Measurements from ENCODE around the gene FARSA. TPM values are rescaled to one million over a fixed set of nuclear protein-coding genes. Genes with fewer than 3 reads are reported as not detected.
"Not testable (repeated sequence)": the region's sequence is repeated elsewhere in the genome, so short reads cannot be mapped to it uniquely, and the experiment has no call there.

The FARSA gene
- total RNA-seq, 1 donor from 2014 or later, result 51.6 TPM

DNA sequence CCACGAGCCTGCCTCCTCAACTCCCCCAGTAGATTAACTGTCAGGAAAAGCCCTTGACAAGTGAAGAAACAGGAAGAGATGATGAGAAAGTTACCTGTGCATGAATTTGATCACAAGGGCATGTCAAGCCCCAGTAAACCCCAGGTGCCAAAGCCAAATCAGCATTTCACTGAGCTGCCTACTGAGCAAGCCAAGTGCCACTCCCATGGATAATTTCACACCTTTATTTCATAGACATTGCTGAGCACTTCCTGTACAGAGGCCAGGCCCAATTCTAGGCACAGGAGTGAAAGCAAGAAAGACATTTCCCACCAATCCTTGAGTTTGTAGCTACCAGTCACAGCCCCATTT lies 21.1 kb upstream of the FARSA start:
- no peak for DNase-seq (ENCODE audit: low spot score)

DNA sequence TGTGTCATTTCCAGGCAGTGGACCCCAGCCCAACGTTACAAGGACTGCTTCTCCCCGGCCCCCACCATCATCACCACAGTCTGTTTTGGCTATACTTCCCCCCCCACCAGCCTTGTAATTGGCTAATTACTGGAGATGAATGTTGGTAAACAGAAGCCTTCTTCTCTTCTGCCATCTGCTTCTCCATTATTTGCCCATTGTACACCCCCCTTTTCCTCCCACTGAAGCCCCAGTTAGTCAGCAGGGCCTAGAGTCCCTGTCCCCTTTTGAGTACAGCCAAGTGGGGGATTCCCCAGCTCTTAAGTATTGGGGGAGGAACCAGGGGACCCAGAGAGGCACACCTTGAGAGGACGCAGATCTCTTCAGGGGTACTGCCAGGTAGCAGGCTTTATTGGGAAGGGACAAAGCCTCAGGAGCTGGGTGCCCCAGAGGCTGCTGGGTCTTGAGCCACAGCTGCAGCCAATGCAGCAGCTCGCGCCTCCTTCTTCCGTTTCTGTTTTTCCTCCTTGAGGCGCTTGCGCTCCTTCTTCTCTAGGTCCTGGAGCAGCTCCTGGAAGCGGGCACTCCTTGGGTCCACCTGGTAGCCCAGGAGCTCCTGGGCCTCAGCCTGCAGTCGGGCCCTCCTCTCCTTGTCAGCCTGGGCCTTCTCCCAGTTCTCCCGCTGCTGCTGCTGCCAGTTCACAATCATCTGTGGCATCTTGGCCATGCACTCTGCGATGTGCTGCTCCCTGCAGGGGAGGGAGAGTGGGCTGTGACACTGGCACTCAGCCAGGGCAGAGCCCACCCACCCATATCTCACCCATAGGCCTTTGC lies 20.5 kb upstream of the FARSA start:
- DNase-seq (ENCODE audit: low spot score), result no peak

DNA sequence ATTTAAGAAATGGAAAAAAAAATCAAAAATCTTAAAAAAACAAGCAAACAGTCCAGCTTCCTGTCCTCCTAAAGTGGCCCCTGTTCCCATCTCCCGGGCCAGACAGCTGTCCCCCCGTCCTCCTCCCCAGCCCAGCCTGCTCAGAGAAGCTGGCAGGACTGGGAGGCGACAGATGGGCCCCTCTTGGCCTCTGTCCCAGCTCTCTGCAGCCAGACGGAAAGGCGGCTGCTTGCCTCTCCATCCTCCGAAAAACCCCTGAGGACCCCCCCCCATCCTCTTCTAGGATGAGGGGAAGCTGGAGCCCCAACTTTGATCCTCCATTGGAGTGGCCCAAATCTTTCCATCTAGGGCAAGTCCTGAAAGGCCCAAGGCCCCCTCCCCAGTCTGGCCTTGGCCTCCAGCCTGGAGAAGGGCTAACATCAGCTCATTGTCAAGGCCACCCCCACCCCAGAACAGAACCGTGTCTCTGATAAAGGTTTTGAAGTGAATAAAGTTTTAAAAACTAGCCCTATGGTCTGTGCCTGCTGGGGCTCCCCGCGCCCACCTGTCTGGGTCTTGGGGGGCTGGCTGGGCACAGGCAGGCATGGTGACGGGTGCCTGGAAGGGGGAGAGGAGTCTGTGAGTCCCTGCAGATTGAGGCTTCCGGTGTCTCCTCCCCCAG lies 19.8 kb upstream of the FARSA start:
- DNase-seq (ENCODE audit: low spot score), result no peak

DNA sequence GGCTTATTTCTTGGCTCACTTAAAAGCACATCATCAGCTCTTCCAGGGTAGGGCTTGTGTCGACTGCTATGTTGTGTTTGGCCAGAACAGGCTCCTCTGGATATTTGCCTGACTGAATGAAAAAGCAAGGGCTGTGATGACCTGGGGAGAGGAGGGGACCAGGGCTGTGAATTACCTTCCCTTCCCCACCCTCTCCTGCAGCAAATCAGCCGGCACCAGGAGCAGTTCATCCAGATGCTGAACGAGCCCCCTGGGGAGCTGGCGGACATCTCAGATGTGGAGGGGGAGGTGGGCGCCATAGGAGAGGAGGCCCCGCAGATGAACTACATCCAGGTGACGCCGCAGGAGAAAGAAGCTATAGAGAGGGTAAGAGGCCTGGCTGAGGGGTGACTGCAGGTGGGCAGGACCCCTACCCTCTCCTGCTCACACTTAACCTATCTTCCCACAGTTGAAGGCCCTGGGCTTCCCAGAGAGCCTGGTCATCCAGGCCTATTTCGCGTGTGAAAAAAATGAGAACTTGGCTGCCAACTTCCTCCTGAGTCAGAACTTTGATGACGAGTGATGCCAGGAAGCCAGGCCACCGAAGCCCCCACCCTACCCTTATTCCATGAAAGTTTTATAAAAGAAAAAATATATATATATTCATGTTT lies 19.1 kb upstream of the FARSA start:
- no peak for DNase-seq (ENCODE audit: low spot score)

DNA sequence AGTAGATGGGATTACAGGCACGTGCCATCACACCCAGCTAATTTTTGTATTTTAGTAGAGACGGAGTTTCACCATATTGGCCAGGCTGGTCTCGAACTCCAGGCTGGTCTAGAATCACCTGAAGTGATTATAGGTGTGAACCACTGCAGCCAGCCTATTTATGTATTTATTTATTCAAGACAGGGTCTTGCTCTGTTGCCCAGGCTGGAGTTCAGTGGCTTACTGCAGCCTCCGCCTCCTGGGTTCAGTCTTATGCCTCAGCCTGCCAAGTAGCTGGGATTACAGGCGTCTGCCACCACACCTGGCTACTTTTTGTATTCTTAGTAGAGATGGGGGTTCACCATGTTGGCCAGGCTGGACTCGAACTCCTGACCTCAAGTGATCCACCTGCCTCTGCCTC lies 18.5 kb upstream of the FARSA start:
- DNase-seq (ENCODE audit: low spot score), result not testable (repeated sequence)

DNA sequence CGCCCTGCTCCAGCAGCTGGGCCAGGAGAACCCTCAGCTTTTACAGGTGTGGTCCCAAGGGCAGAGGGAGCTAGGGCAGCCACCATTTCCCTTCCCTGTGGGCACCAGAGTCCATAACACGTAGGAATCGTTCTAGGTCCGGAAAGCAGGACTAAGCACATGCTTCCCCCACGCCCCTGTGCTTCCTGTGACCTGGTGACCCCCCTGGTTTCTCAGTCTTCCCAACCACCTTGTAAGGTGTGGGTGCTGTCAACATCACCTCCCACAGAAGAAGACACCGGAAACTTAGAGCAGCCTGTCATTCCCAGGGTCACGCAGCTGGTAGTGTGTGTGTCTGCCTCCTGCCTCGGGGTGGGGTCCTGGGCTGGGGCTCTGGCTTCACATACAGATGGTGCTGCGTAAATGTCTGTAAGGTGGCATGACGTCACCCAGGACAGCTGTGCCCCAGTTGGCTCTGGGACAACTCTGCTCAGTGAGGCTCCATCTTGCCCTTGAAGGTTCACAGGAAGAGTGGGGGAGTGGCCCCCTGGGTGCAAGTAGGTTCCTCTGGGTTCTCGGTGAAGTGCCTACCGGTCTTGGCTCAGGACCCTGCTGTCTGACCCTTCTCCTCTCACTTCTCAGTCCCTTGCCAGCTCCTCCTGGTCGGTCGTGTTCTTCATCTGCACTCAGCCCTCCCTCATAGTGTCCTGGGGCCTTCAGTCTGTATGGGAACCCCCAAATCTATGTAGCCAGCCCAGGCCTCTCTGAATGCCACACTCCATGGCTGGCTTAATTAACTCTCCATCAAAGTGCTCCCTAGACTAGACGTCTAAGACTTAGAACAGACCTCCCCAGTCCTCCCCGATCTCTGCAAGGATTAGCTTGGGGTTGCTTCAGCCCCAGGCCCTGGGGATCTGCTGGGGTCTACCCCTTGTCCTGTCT lies 16.1 kb upstream of the FARSA start:
- DNase-seq (ENCODE audit: low spot score), result no peak

DNA sequence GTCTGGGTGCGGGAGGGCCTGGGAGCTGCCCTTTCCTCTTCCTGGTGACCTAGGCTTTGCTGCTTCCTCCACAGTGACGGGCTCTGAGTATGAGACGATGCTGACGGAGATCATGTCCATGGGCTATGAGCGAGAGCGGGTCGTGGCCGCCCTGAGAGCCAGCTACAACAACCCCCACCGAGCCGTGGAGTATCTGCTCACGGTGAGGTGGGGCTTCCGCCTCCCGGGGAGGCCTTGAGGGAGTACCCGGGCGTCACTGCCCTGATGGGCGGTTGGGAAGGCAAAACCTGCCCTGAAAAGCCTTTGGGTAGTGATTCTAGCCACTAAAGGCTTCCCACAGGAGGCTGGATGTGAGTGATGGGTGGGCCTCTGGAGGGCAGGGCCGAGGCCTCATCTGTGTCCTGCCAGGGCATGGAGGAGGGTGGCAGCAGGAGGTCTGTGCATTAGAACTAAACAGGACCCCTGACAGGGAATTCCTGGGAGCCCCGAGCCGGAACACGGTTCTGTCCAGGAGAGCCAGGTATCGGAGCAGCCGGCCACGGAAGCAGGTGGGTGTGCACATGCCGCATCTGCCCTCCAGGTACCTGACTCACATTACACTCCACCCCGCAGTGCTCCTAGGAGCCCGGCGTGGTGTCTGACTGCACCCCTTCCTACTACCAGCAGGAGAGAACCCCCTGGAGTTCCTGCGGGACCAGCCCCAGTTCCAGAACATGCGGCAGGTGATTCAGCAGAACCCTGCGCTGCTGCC lies 15.3 kb upstream of the FARSA start:
- no peak for DNase-seq (ENCODE audit: low spot score)

DNA sequence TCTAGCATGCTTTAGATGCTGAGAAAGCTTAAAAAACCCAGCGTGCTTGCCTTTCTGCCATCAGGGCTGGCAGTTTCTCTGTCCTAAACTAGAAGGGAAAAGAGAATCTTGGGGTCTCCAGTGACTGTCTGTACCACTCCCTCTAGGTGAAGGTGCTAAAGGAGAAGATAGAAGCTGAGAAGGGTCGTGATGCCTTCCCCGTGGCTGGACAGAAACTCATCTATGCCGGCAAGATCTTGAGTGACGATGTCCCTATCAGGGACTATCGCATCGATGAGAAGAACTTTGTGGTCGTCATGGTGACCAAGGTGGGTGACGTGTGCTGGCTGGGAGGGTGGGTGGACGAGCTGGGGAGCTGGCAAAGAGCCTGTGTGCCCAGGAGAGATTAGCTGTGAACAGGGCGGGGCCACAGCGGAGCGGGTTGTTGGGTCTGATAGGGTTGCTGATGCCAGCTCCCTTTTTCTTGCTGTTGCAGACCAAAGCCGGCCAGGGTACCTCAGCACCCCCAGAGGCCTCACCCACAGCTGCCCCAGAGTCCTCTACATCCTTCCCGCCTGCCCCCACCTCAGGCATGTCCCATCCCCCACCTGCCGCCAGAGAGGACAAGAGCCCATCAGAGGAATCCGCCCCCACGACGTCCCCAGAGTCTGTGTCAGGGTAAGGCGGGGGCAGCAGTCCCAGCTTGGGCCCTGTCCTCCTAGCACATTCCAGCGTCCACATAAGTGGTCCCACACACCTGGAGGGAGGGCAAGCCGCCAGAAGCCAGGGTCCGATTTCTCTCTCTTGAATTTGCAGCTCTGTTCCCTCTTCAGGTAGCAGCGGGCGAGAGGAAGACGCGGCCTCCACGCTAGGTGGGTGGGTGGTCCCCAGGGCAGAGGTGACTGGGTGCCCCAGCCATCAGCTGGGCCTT lies 14.4 kb upstream of the FARSA start:
- DNase-seq (ENCODE audit: low spot score), result no peak

DNA sequence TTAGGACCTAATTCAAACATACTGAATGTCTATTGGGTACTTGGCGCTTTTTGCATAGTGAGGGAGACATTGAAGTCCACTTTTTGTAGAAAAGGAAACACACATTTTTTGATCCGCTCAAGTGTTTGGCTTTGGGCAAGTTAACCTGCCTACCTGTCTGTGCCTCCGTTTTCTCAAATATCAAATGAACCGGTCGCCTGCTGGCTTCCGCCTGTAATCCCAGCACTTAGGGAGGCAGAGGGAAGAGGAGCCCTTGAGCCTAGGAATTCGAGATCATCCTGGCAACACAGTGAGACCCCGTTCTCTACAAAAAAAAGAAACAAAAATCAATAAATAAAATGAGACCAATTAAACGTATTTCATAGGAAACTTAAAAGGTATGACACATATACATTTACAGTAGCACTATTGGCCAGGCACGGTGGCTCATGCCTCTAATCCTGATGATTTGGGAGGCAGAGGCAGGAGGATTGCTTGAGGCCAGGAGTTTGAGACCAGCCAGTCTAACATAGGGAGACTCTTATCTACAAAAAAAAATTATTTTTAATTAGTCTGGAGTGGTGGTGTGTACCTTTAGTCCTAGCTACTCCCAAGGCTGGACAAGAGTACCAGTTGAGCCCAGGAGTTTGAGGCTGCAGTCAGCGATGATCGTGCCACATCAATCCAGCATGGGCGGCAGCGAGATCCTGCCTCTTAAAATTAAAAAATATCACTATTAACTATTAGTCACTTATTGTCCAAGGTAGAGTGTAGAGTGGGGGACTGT lies 13.4 kb upstream of the FARSA start:
- no peak for DNase-seq (ENCODE audit: low spot score)

DNA sequence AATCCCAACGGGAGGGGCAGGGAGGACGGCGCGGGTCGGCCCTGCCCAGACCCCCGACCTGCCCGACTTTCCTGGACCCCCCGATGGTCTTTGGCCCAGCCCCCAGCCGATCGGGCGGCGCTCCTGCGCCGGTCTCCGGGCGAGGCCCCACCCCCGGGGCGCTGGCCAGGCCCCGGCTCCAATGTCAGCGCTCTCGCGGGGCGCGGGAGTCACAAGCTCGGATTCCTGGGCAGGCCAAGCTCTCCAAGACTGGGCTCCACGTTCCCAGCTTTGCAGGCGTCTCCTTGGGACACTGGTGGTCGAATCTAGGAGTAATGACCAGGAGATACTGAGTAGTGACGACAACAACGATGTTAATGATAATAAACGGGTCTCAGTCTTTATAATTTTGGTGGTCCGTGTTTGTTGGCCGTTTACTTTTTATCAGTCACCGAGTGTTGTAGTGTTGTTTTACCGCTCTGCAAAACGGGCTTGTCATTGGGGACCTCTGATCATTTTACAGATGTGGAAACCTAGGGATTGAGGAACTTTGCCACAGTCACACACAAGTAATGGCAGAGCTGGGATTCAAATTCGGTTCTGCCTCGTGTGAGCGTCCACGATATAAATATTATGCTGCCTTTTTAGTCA lies 12.7 kb upstream of the FARSA start:
- DNase-seq (ENCODE audit: low spot score), result peak; percentile 93

DNA sequence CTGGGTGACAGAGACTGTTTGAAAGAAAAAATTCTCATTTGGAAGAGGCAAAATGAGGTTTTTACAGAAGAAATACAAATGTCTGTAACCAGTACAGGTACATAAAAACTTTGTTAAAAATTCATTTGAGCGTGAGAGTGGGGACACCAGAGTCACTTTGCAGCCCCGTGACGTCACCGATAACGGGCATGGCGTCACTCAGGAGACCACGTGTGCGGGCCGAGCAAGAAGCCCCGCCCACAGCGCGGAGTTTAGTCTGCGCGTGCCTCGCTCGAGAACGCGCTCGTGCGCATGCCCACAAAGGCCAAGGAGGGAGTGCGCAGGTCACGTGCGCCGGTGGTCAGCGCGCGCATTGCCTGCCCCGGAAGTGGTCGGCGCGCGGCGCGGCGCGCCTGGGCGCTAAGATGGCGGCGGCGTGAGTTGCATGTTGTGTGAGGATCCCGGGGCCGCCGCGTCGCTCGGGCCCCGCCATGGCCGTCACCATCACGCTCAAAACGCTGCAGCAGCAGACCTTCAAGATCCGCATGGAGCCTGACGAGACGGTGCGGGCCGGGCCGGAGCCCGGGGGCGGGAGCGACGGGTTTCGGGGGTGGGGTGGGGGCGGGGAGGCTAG lies 12.1 kb upstream of the FARSA start, which contains the start of gene RAD23A:
TSS of gene RAD23A (plus strand) at position 384 of the 613 bp plus-strand sequence. CDS start at position 471, 87 bp downstream.
- DNase-seq (ENCODE audit: low spot score), result peak; percentile 100

DNA sequence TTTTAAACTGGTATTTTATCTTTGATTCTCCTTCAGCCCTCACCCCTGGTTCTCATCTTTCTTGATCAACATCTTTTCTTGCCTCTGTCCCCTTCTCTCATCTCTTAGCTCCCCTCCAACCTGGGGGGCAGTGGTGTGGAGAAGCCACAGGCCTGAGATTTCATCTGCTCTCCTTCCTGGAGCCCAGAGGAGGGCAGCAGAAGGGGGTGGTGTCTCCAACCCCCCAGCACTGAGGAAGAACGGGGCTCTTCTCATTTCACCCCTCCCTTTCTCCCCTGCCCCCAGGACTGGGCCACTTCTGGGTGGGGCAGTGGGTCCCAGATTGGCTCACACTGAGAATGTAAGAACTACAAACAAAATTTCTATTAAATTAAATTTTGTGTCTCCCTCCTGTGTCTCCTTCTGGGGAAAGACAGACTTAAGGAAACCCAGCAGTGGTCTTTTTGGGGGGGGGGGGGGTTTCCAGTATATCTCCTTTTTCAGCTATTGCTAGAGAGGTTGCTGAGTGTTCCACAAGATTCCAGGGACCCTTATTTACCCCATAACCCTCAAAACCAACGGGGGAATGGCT lies 10.7 kb upstream of the FARSA start:
- no peak for DNase-seq (ENCODE audit: low spot score)

DNA sequence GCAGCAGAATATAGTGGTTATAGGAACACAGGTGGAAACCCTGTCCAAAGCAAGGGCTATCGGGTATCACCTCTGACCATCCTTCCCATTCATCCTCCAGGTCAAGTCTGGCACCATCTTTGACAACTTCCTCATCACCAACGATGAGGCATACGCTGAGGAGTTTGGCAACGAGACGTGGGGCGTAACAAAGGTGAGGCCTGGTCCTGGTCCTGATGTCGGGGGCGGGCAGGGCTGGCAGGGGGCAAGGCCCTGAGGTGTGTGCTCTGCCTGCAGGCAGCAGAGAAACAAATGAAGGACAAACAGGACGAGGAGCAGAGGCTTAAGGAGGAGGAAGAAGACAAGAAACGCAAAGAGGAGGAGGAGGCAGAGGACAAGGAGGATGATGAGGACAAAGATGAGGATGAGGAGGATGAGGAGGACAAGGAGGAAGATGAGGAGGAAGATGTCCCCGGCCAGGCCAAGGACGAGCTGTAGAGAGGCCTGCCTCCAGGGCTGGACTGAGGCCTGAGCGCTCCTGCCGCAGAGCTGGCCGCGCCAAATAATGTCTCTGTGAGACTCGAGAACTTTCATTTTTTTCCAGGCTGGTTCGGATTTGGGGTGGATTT lies 10.0 kb upstream of the FARSA start:
- no peak for DNase-seq (ENCODE audit: low spot score)

DNA sequence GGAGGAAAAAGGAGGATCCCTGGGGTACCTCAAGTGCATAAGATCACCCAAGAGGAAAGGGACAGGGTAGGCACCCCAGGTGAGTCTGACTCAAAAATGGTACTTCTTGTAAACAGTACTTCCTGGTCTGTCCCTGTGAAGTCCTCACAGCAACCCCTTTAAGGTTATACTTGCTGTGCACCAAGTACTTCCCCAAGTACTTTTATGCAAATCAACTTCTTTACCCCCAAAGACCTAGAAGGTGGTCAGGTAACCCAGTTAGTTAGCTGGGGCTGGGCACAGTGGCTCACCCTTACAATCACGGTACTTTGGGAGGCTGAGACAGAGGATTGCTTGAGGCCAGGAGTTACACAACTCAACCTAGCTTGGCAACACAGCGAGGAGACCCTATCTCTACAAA lies 7.4 kb upstream of the FARSA start:
- no peak for DNase-seq (ENCODE audit: low spot score)

DNA sequence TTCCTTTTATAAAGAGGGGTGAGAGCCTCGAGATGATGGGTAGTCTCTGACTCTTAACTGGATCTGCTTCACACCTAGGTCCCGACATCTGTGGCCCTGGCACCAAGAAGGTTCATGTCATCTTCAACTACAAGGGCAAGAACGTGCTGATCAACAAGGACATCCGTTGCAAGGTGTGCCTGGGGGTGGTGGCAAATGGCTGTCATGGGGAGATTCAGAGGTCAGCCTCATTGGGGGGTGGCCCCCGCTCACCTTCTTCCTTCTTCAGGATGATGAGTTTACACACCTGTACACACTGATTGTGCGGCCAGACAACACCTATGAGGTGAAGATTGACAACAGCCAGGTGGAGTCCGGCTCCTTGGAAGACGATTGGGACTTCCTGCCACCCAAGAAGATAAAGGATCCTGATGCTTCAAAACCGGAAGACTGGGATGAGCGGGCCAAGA lies 6.5 kb upstream of the FARSA start:
- no peak for DNase-seq (ENCODE audit: low spot score)

DNA sequence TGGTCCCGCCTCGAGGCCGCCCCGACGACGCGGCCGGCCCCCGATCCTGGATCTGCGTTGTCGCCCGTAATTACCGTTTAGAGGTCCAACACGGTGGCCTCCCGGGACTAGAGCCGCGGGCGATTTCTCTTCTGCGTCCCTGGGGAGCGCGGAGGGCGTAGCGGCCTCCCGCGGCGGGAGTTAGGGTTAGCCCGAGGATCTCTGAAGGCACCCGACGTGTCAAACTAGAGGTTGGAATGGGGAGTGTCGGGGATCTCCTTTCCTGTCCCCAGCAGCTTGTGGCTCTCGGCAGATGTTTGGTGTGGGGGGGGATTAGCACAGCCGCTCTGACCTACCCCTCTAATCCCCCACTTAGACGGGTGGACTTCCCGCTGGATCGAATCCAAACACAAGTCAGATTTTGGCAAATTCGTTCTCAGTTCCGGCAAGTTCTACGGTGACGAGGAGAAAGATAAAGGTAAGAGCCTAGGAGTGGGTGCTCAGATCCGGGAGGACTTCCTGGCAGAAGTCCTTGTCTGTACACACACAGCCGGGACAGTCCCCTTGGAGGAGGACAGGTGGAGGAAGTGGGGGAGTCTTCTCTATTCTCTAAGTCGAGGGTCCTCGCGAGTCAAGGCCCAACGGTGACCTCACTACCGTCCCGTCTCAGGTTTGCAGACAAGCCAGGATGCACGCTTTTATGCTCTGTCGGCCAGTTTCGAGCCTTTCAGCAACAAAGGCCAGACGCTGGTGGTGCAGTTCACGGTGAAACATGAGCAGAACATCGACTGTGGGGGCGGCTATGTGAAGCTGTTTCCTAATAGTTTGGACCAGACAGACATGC lies 5.5 kb upstream of the FARSA start:
- no peak for DNase-seq (ENCODE audit: low spot score)

Measured in mesenteric fat pad (tissue), 1 donor.